Measurements from ENCODE around the gene NXN.
"Not testable (repeated sequence)": the region's sequence is repeated elsewhere in the genome, so short reads cannot be mapped to it uniquely, and the experiment has no call there.

DNA sequence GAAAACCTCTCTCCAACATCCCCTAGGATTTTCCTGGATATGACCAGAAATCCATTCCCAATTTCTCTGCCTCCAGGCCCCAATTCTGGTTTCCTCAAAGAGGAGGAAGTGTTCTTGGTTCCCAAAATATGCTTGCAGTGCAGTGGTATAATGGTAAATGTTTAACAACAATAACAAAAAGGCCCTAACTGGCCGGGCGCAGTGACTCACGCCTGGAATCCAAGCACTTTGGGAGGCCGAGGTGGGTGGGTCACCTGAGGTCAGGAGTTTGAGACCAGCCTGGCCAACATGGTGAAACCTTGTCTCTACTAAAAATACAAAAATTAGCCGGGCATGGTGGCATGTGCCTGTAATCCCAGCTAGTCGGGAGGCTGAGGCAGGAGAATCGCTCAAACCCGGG, 15.7 kb upstream of the NXN start:
- not testable (repeated sequence) for TF ChIP-seq EZH2phosphoT487 (IDR thresholded peaks at IDR 0.05; ENCODE audit: insufficient read depth, low read depth); EZH2 (IDR thresholded peaks at IDR 0.05; ENCODE audit: insufficient read depth, poor library complexity, severe bottlenecking)

Data from GM23248 (cell line).